RWPE1 (cell line): ENCODE measurements around the gene SRRM3.

Experiments
- CTCF ChIA-PET: fragments of 350-600 bp; sonication (Branson Sonifier 250); formaldehyde crosslinking; extraction: SDS; loops from one replicate; lab custom pipeline; 2021; lab: Yijun Ruan, JAX
- POLR2A ChIA-PET: fragments of 400-600 bp; formaldehyde crosslinking; extraction: SDS; loops from one replicate; lab custom pipeline; 2020; ENCODE audit warnings: antibody characterized with exemption; ENCODE audit not compliant: low non-redundant PET; lab: Yijun Ruan, JAX
- DNase-seq: peaks from one replicate; pipeline ENCODE4 v3.0.0; 2012; ENCODE audit warnings: low spot score
- H3K27ac ChIP-seq: fragments of 450-650 bp; 2 replicates; pipeline ENCODE4 v1.5.1; 2017
- TF ChIP-seq, protein P1 (sequence below): fragments of 450-650 bp; conservative IDR thresholded peaks from 2 replicates; pipeline ENCODE4 v1.5.1; 2017; ENCODE audit warnings: low read depth, mild to moderate bottlenecking

Gene SRRM3

DNA sequence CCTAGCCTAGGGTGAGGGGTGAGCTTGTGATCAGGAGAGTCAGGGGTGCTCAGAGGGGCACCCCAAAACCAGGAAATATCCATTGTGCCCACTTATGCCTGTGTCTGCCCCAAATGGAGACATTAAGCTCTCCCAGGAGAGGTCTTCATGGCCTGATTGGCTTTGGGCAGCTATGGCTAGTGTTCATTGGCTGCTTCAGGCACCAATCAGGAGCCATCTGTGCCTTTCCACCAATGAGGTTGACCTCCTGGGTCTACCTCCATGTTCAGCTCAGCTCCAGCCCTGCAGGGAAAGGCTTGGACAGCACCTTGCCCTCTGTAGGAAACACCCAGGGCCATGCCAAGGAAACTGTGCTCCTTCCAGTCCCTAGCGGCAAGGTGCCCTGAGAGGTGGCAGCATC lies 76.8 kb downstream of the SRRM3 start:
- TF ChIP-seq, protein P1, sequence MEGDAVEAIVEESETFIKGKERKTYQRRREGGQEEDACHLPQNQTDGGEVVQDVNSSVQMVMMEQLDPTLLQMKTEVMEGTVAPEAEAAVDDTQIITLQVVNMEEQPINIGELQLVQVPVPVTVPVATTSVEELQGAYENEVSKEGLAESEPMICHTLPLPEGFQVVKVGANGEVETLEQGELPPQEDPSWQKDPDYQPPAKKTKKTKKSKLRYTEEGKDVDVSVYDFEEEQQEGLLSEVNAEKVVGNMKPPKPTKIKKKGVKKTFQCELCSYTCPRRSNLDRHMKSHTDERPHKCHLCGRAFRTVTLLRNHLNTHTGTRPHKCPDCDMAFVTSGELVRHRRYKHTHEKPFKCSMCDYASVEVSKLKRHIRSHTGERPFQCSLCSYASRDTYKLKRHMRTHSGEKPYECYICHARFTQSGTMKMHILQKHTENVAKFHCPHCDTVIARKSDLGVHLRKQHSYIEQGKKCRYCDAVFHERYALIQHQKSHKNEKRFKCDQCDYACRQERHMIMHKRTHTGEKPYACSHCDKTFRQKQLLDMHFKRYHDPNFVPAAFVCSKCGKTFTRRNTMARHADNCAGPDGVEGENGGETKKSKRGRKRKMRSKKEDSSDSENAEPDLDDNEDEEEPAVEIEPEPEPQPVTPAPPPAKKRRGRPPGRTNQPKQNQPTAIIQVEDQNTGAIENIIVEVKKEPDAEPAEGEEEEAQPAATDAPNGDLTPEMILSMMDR = no peak
- ChIA-PET CTCF (interaction anchor here (0.7 kb wide), 1 partner anchor 15 kb away, joined by 4 read pairs; no protein-coding TSS in a partner anchor), POLR2A (no interaction called here)
- no peak for DNase-seq
- H3K27ac ChIP-seq = no peak overlapping the region

DNA sequence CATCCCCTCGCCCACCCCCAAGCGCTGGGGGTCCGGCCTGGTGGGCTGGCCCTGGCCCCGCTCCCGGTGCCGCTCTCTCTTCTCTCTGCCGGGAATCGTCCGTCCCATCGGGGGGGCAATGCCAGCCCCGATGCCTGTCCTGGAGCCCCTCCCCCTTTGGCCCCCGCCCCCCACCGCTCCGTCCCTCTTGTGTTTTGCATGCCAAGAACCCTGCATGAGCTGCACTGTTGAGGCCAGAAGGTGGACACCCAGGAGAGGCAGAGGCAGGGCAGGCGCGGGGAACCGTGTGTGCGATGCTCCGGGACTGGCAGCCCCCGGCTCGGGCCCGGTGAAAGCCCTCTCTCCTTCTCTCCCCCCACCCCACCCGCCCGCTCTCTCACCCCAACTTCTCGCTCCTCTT lies 78.7 kb downstream of the SRRM3 start:
- POLR2A ChIA-PET = no interaction called here
- DNase-seq = no peak
- no peak overlapping the region for H3K27ac ChIP-seq
- TF ChIP-seq, protein P1 = no peak
- CTCF ChIA-PET = no interaction called here

DNA sequence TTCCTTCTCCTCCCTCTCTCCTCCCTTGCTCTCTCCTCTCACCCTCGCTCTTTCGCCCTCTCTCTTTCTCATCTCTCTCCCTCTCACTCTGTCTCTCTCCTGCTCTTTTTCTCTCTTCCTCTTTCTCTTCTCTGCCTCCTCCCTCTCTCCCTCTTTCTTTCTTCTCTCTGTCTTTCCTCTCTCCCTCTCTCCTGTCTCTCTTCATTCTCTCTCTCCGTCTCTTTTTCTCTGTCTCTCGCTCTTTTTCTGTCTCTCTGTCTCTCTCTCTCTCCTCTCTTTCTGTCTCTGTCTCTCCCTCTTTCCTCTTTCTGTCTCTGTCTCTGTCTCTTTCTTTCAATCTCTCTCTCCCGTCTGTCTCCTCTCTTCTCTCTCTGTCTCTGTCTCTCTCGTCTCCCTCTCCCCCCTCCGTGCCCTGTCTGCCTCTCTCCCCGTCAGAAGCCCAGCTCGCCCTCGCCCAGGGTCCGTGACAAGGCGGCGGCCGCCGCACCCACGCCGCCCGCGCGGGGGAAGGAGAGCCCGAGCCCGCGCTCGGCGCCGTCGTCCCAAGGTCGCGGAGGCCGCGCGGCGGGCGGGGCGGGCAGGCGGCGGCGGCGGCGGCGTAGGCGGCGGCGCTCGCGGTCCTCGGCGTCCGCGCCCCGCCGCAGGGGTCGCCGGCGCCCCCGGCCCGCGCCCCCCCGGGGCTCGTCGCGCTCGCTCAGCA lies 79.5 kb downstream of the SRRM3 start:
- no peak for DNase-seq
- POLR2A ChIA-PET = no interaction called here
- CTCF ChIA-PET = interaction anchor here (1.5 to 2.3 kb wide), 3 partner anchors 10 to 33 kb away, joined by 5 to 11 read pairs (median 7); no protein-coding TSS in a partner anchor
- H3K27ac ChIP-seq = no peak overlapping the region
- TF ChIP-seq, protein P1 = no peak

DNA sequence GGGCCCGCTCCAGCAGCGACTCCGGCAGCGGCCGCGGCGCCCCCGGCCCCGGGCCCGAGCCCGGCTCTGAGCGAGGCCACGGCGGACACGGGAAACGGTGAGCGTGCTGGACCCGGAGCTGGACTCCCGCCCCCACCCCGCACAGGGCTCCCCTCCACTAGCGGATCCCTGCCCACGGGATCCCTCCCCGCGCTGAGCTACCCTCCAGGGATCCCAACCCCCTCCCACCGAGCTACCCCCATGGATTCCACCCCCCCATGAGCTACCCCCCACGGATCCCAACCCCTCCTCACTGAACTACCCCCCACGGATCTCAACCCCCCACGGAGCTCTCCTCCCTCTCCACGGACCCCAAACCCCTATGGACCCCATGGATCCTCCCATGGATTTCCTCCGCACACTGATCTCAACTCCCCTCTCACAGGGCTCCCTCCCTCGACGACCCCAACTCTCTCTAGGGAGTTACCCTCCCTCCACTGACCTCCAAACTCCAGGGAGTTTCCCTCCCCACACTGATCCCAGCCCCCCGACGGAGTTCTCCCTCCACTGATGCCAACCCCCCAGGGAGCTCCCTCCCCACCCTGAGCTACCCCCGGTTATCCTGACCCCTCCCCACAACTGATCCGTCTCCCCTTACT lies 80.1 kb downstream of the SRRM3 start:
- no peak for DNase-seq
- no peak overlapping the region for H3K27ac ChIP-seq
- POLR2A ChIA-PET = no interaction called here
- TF ChIP-seq, protein P1 = no peak
- CTCF ChIA-PET = interaction anchor here (0.5 to 2.3 kb wide), 6 partner anchors 9 to 103 kb away, joined by 3 to 11 read pairs (median 6); no protein-coding TSS in a partner anchor

DNA sequence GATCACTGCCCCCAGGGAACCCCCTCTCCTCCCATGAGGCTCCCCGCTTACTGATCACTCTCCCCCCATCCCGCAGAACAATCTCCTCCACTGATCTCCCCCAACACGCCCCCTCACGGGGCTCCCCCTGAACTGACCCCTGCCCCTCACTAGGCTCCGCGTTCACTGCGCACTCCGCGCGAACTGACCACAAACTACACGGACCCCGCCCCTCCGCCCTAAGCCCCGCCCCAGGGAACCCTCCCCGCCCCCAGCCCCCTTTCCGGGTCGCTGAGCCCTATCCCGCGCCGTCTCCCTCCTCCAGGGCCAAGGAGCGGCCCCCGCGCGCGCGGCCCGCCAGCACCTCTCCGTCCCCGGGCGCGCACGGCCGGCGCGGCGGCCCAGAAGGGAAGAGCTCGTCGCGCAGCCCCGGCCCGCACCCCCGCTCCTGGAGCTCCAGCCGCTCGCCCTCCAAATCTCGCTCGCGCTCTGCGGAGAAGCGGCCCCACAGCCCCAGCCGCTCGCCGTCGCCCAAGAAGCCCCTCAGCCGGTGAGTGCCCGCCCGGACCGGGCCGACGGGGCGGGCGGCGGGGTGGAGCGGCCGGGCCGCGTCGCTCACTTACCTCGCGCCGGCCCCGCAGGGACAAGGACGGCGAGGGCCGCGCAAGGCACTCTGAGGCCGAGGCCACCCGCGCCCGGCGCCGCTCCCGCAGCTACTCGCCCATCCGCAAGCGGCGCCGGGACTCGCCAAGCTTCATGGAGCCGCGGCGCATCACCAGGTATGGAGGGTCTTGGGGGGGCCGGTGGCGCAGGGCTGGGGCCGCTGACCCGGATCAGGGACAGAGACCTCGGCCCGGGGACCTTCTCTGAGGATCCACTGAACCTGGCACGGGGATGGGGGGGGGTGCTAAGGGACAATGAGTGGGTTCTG lies 80.9 kb downstream of the SRRM3 start:
- no peak overlapping the region; the same call in 1 of the 2 replicates for H3K27ac ChIP-seq
- POLR2A ChIA-PET = interaction anchor here (0.7 kb wide), 1 partner anchor 22 kb away, joined by 4 read pairs; no protein-coding TSS in a partner anchor
- TF ChIP-seq, protein P1 = no peak
- no peak for DNase-seq
- CTCF ChIA-PET = interaction anchor here (0.5 to 2.3 kb wide), 8 partner anchors 9 to 104 kb away, joined by 3 to 11 read pairs (median 6); no protein-coding TSS in a partner anchor
